Adrenal gland (tissue), 5 donors: Measurements from ENCODE around the gene CIDEA.

Experiments used
- POLR2A ChIP-seq, 2 donors: fragments of 450-650 bp; IDR thresholded peaks; one replicate each; pipeline ENCODE4 v1.6.1; 2017; ENCODE audit warnings: antibody characterized with exemption in 2 of 2, mild to moderate bottlenecking in 2 of 2, moderate library complexity in 1 of 2
- TF ChIP-seq, protein P1 (sequence below), 6 experiments: fragments of 450-650 bp in 4 of 6; fragments of 200-600 bp in 2 of 6; sonication (generic) in 1 of 6; IDR thresholded peaks; 1 replicate in 5 of 6; 2 replicates in 1 of 6; pipeline versions ENCODE4 v1.5.1 to v1.8.0; 2016 to 2021; ENCODE audit warnings: antibody characterized with exemption in 6 of 6, mild to moderate bottlenecking in 2 of 6, moderate library complexity in 1 of 6
- donor health status: DM: no; HTN: no; CAD: no.

DNA sequence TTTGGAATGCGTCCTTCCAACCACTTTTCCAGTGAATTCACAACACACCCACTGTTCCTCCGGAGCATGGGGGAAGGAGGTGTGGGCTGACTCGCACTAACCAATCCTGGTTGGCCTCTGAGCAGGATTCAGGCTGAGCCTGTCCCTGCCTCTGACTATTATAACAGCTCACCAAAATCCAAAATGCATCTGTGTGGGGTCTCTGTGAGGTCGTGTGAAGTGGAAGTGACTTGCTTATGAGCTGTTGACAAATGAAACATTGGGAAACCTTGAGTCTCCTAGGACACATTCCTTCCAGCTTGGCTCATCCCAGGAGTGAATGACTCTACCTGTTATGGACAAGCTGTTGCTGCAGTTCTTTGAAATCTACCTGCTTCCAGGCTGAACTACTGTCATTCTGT is 1.5 kb downstream of the CIDEA start:
- TF ChIP-seq, protein P1, sequence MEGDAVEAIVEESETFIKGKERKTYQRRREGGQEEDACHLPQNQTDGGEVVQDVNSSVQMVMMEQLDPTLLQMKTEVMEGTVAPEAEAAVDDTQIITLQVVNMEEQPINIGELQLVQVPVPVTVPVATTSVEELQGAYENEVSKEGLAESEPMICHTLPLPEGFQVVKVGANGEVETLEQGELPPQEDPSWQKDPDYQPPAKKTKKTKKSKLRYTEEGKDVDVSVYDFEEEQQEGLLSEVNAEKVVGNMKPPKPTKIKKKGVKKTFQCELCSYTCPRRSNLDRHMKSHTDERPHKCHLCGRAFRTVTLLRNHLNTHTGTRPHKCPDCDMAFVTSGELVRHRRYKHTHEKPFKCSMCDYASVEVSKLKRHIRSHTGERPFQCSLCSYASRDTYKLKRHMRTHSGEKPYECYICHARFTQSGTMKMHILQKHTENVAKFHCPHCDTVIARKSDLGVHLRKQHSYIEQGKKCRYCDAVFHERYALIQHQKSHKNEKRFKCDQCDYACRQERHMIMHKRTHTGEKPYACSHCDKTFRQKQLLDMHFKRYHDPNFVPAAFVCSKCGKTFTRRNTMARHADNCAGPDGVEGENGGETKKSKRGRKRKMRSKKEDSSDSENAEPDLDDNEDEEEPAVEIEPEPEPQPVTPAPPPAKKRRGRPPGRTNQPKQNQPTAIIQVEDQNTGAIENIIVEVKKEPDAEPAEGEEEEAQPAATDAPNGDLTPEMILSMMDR (IDR thresholded peaks at IDR 0.05): no peak
- TF ChIP-seq POLR2A (IDR thresholded peaks at IDR 0.05): no peak
